Kidney epithelial cell (primary cell): Measurements from ENCODE around the gene IFNA8. TPM values are rescaled to one million over a fixed set of nuclear protein-coding genes. Genes with fewer than 3 reads are reported as not detected.

Experiments
- DNase-seq: peaks from one replicate; pipeline ENCODE4 v3.0.0-alpha.2; 2010; ENCODE audit warnings: low read depth
- H3K27me3 ChIP-seq: 2 replicates; pipeline ENCODE4 v1.6.0; 2011; ENCODE audit warnings: low read length; ENCODE audit not compliant: control insufficient read depth, insufficient read depth
- H3K36me3 ChIP-seq: 2 replicates; pipeline ENCODE4 v1.5.1; 2011; ENCODE audit warnings: low read length; ENCODE audit not compliant: control insufficient read depth, insufficient read depth
- H3K4me3 ChIP-seq: 2 replicates; pipeline ENCODE4 v1.5.1; 2011; ENCODE audit warnings: low read depth, mild to moderate bottlenecking, control low read depth, low read length
- total RNA-seq: library from RNA; depleted of rRNA; stranded (reverse); fragments of >200 nt; gene quantifications from 2 replicates; pipeline ENCODE4 v1.2.3, GENCODE V29; 2015
- TF ChIP-seq, protein P1 (sequence below): IDR thresholded peaks from 2 replicates; pipeline ENCODE4 v1.5.1; 2011; ENCODE audit warnings: mild to moderate bottlenecking, moderate library complexity, low read length, control low read depth, inconsistent platforms; ENCODE audit not compliant: insufficient read depth, poor library complexity, severe bottlenecking

The IFNA8 gene
- total RNA-seq, 1 donor from 2014 or later: not detected

DNA sequence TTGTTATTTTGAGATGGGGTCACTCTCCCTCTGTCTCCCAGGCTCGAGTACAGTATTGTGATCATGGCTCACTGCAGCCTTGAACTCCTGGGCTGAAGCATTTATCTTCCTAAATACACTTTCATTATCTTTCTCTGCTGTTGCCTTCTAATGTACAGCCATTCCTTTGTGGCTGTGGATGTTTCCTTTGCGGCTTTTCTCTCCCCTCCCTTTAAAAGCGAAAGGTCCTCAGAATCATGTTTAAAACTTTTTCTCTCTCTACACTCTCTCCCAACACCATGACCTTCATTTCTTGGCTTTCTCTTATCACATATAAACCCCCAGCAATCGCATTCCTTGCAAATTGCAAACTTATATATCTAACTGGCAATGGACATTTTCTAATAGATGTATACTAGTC lies 25.3 kb upstream of the IFNA8 start:
- no peak overlapping the region for H3K4me3 ChIP-seq
- no peaks in the 10 kb centered on the region for H3K36me3 ChIP-seq
- H3K27me3 ChIP-seq: no peaks in the 10 kb centered on the region
- DNase-seq: no peak
- TF ChIP-seq, protein P1, sequence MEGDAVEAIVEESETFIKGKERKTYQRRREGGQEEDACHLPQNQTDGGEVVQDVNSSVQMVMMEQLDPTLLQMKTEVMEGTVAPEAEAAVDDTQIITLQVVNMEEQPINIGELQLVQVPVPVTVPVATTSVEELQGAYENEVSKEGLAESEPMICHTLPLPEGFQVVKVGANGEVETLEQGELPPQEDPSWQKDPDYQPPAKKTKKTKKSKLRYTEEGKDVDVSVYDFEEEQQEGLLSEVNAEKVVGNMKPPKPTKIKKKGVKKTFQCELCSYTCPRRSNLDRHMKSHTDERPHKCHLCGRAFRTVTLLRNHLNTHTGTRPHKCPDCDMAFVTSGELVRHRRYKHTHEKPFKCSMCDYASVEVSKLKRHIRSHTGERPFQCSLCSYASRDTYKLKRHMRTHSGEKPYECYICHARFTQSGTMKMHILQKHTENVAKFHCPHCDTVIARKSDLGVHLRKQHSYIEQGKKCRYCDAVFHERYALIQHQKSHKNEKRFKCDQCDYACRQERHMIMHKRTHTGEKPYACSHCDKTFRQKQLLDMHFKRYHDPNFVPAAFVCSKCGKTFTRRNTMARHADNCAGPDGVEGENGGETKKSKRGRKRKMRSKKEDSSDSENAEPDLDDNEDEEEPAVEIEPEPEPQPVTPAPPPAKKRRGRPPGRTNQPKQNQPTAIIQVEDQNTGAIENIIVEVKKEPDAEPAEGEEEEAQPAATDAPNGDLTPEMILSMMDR: no peak

- TF ChIP-seq, protein P1: no peak
- Histone ChIP-seq H3K27me3 (no peaks in the 10 kb centered on the region), H3K4me3 (no peak within 1 kb of the TSS), H3K36me3 (no peaks in the 10 kb centered on the region)
- DNase-seq: no peak
Observed at GRCh38 chr9:21385131-21385670, 23.7 kb upstream of the IFNA8 start, which contains the start of gene IFNA2. TSS of gene IFNA2 (minus strand) at chr9:21385398. CDS start at chr9:21385329, 69 bp downstream.

- Histone ChIP-seq H3K27me3 (peaks cover 5% of the 10 kb centered on the region), H3K36me3 (no peaks in the 10 kb centered on the region), H3K4me3 (no peak overlapping the region)
- no peak for DNase-seq
- TF ChIP-seq, protein P1: peak; percentile 33
Observed at GRCh38 chr9:21392270-21392669, 16.6 kb upstream of the IFNA8 start.

DNA sequence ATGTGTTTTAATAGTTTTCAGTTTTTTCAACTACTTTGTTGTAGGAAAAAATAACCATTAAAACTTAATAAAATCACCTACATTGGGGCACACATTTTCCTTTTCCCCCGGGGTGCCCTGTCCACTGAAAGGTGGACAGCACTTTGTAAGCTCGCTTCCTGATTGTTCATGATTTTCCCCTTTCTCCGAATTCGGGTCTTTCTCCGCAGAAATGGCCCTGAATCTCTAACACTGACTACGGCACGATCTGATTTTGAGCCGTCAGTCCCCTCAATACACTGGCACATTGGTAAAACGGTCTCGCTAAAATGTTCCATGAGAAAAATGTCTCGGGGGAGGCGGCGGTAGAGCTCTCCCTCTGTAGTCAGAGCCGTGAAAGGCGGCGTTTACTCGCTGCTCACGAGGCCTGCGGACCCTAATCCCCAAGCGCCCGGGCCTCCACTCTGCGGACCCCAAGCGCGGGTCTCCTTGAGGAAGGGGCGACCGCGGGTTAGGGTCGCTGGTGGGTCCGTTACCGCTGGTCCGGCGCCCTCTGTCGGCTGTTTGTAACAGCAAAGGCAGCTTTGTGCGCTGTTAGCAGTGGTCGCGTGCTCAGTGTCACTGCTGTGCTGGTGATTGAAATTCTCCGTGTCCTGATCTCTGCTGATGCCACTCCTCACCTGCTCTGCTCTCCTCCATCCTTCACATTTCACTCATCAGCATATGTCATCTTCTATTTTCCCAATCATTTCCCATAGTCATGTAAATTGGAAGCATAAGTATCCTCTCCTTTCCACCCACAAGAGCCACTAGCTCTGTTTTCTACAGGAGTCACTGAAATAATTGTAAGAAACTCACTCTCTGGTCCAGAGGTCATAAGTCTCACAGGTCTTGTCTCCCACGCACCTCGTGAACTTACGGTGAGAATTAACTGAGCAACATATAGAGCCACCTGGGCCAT lies 12.9 kb upstream of the IFNA8 start:
- TF ChIP-seq, protein P1: peak; percentile 96
- Histone ChIP-seq H3K4me3 (peak overlapping the region; percentile 57), H3K27me3 (peaks cover 5% of the 10 kb centered on the region), H3K36me3 (no peaks in the 10 kb centered on the region)
- no peak for DNase-seq

DNA sequence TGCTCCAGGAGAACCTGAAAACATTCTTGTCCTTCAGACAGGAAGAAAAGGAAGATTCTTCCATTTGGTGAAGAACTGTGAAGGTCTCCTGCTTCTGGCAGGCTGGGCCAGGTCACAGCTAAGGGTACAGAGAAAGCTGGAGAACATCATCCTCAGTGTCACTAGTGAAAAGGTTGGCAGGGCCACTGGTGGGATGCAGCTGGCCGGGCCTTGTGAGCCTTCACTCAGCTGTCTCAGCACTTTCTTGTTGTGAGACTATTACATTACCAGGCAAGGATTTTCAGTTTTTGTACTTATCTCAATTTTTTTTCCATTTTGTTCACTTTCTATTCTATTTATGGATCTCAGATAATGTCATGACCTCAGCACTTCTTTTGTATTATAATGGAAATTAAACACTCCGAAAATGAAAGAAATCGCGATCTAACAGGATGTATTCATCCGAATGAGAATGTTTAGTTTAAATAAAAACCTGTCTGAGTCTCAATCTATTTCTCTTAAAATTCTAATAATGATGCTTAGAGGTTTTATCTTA lies 9.9 kb upstream of the IFNA8 start:
- Histone ChIP-seq H3K4me3 (no peak overlapping the region), H3K36me3 (no peaks in the 10 kb centered on the region), H3K27me3 (peaks cover 5% of the 10 kb centered on the region)
- no peak for DNase-seq
- TF ChIP-seq, protein P1: no peak
